GM18498 (cell line): ENCODE data around the gene KIF1B.
"Not testable (repeated sequence)": the region's sequence is repeated elsewhere in the genome, so short reads cannot be mapped to it uniquely, and the experiment has no call there.

Experiments used
- ATAC-seq: cut with Tn5 transposase; IDR thresholded peaks from one replicate; pipeline ENCODE4 v1.9.1; 2021; ENCODE audit warnings: mild to moderate bottlenecking, moderate library complexity; ENCODE audit not compliant: unreplicated experiment

The KIF1B gene

GRCh38 chr1:10324627-10325026, 114.3 kb downstream of the KIF1B start:
- no peak for ATAC-seq

GRCh38 chr1:10325521-10325920, 115.2 kb downstream of the KIF1B start:
- ATAC-seq: no peak

GRCh38 chr1:10326251-10326650, 115.9 kb downstream of the KIF1B start:
- ATAC-seq: no peak

- no peak for ATAC-seq
These were observed 118.0 kb downstream of the KIF1B start for GRCh38 chr1:10328180-10328963.

GRCh38 chr1:10337436-10337835, 127.1 kb downstream of the KIF1B start:
- no peak for ATAC-seq

- ATAC-seq: no peak
These were observed 127.7 kb downstream of the KIF1B start for GRCh38 chr1:10338047-10338446.

- no peak for ATAC-seq
These were observed 128.2 kb downstream of the KIF1B start for GRCh38 chr1:10338611-10339010.

- ATAC-seq: no peak
These were observed 128.7 kb downstream of the KIF1B start for GRCh38 chr1:10339036-10339567.

- ATAC-seq: no peak
These were observed 129.4 kb downstream of the KIF1B start for GRCh38 chr1:10339815-10340214.

- ATAC-seq: no peak
These were observed 130.7 kb downstream of the KIF1B start for GRCh38 chr1:10340930-10341590.

- no peak for ATAC-seq
These were observed 136.7 kb downstream of the KIF1B start for GRCh38 chr1:10347109-10347508.

- no peak for ATAC-seq
These were observed 142.9 kb downstream of the KIF1B start for GRCh38 chr1:10353282-10353681.

- no peak for ATAC-seq
These were observed 143.3 kb downstream of the KIF1B start for GRCh38 chr1:10353693-10354092.

- no peak for ATAC-seq
These were observed 149.7 kb downstream of the KIF1B start for GRCh38 chr1:10360045-10360444.

- no peak for ATAC-seq
These were observed 151.1 kb downstream of the KIF1B start for GRCh38 chr1:10361515-10361914.

- ATAC-seq: no peak
These were observed 157.8 kb downstream of the KIF1B start for GRCh38 chr1:10368194-10368593.

GRCh38 chr1:10374442-10374860, 164.1 kb downstream of the KIF1B start:
- ATAC-seq: no peak

GRCh38 chr1:10377365-10378029, 167.1 kb downstream of the KIF1B start:
- ATAC-seq: not testable (repeated sequence)

GRCh38 chr1:10378081-10378841, 167.9 kb downstream of the KIF1B start:
- ATAC-seq: no peak

GRCh38 chr1:10379101-10379620, 168.8 kb downstream of the KIF1B start:
- ATAC-seq: no peak

GRCh38 chr1:10379676-10380075, 169.3 kb downstream of the KIF1B start:
- ATAC-seq: no peak
